ENCODE data around the gene C11orf42.
A peak's percentile ranks its signal among the peaks of the same experiment; 100 is the strongest.

The C11orf42 gene

GRCh38 chr11:6225024-6225423 is 19.7 kb downstream of the C11orf42 start:
- Histone ChIP-seq H3K4me1 (no peaks in the 10 kb centered on the region), H3K9me3 (no peaks in the 10 kb centered on the region), H3K4me3 (ENCODE audit: low read depth, low read length) (no peak overlapping the region), H3K36me3 (no peaks in the 10 kb centered on the region), H3K27me3 (no peaks in the 10 kb centered on the region)
- TF ChIP-seq CTCF (IDR thresholded peaks at IDR 0.05; ENCODE audit: low read depth, low read length): no peak
- no peak for DNase-seq

GRCh38 chr11:6225896-6226295 is 20.5 kb downstream of the C11orf42 start:
- Histone ChIP-seq H3K4me1 (no peaks in the 10 kb centered on the region), H3K9me3 (no peaks in the 10 kb centered on the region), H3K36me3 (no peaks in the 10 kb centered on the region), H3K27me3 (no peaks in the 10 kb centered on the region), H3K4me3 (ENCODE audit: low read depth, low read length) (no peak overlapping the region)
- no peak for TF ChIP-seq CTCF (IDR thresholded peaks at IDR 0.05; ENCODE audit: low read depth, low read length)
- no peak for DNase-seq

- DNase-seq: no peak
These were observed 23.2 kb downstream of the C11orf42 start for GRCh38 chr11:6228520-6228919.

GRCh38 chr11:6229911-6230310 is 24.6 kb downstream of the C11orf42 start:
- Histone ChIP-seq H3K36me3 (no peaks in the 10 kb centered on the region), H3K4me3 (ENCODE audit: low read depth, low read length) (no peak overlapping the region), H3K4me1 (no peaks in the 10 kb centered on the region), H3K9me3 (no peaks in the 10 kb centered on the region), H3K27me3 (no peaks in the 10 kb centered on the region)
- TF ChIP-seq CTCF (IDR thresholded peaks at IDR 0.05; ENCODE audit: low read depth, low read length): no peak
- no peak for DNase-seq

More at GRCh38 chr11:6228520-6228919, 23.2 kb downstream of the C11orf42 start:
- Histone ChIP-seq H3K9me3 (no peaks in the 10 kb centered on the region), H3K4me3 (ENCODE audit: low read depth, low read length) (no peak overlapping the region), H3K4me1 (no peaks in the 10 kb centered on the region), H3K36me3 (no peaks in the 10 kb centered on the region), H3K27me3 (no peaks in the 10 kb centered on the region)
- no peak for TF ChIP-seq CTCF (IDR thresholded peaks at IDR 0.05; ENCODE audit: low read depth, low read length)

GRCh38 chr11:6232899-6233298 is 27.5 kb downstream of the C11orf42 start:
- no peak for DNase-seq
- H3K9me3 ChIP-seq: no peaks in the 10 kb centered on the region
- H3K4me3 ChIP-seq (ENCODE audit: low read depth, low read length): no peak overlapping the region
- H3K27me3 ChIP-seq: no peaks in the 10 kb centered on the region
- TF ChIP-seq CTCF (IDR thresholded peaks at IDR 0.05; ENCODE audit: low read depth, low read length): no peak
- no peaks in the 10 kb centered on the region for H3K36me3 ChIP-seq
- no peaks in the 10 kb centered on the region for H3K4me1 ChIP-seq

- no peaks in the 10 kb centered on the region for H3K27me3 ChIP-seq
- H3K9me3 ChIP-seq: no peaks in the 10 kb centered on the region
- no peaks in the 10 kb centered on the region for H3K4me1 ChIP-seq
- peak overlapping the region; percentile 86 for H3K4me3 ChIP-seq (ENCODE audit: low read depth, low read length)
- TF ChIP-seq CTCF (IDR thresholded peaks at IDR 0.05; ENCODE audit: low read depth, low read length): no peak
- H3K36me3 ChIP-seq: no peaks in the 10 kb centered on the region
- no peak for DNase-seq
These were observed 28.6 kb downstream of the C11orf42 start for GRCh38 chr11:6233984-6234386.

Measured in BE2C (cell line).